NCI-H1694 (cell line): Measurements from ENCODE around the gene SLC25A5.
"Not testable (repeated sequence)": the region's sequence is repeated elsewhere in the genome, so short reads cannot be mapped to it uniquely, and the experiment has no call there.

Source experiments
- DNase-seq: peaks from one replicate; lab custom pipeline; 2025; lab: John Stamatoyannopoulos, UW

Gene SLC25A5

GRCh38 chrX:119467842-119468550, at the start of gene SLC25A5:
Gene SLC25A5, plus strand, starts transcription at chrX:119468444. Its CDS starts 72 bp downstream, at chrX:119468516.
- DNase-seq, result peak; percentile 54

GRCh38 chrX:119419146-119419545, 49.1 kb upstream of the SLC25A5 start:
- DNase-seq, result no peak

GRCh38 chrX:119419898-119420297, 48.3 kb upstream of the SLC25A5 start:
- DNase-seq, result no peak

GRCh38 chrX:119421016-119421705, 47.1 kb upstream of the SLC25A5 start:
- DNase-seq, result no peak

- DNase-seq, result no peak
These were observed 44.6 kb upstream of the SLC25A5 start for GRCh38 chrX:119423631-119424030.

GRCh38 chrX:119424999-119425398, 43.2 kb upstream of the SLC25A5 start:
- DNase-seq, result no peak

- DNase-seq, result no peak
These were observed 41.0 kb upstream of the SLC25A5 start for GRCh38 chrX:119427024-119427794.

- no peak for DNase-seq
These were observed 40.5 kb upstream of the SLC25A5 start for GRCh38 chrX:119427795-119428185.

GRCh38 chrX:119429471-119429870, 38.8 kb upstream of the SLC25A5 start:
- no peak for DNase-seq

- DNase-seq, result not testable (repeated sequence)
These were observed 26.9 kb upstream of the SLC25A5 start for GRCh38 chrX:119441295-119441694.

- no peak for DNase-seq
These were observed 26.0 kb upstream of the SLC25A5 start for GRCh38 chrX:119442286-119442685.

- DNase-seq, result no peak
These were observed 15.0 kb upstream of the SLC25A5 start for GRCh38 chrX:119453202-119453601.

GRCh38 chrX:119455264-119455663, 13.0 kb upstream of the SLC25A5 start:
- no peak for DNase-seq

- DNase-seq, result no peak
These were observed 9.1 kb upstream of the SLC25A5 start for GRCh38 chrX:119459181-119459580.

- DNase-seq, result no peak
These were observed 2.7 kb upstream of the SLC25A5 start for GRCh38 chrX:119465555-119465954.

GRCh38 chrX:119466970-119467369, 1.3 kb upstream of the SLC25A5 start:
- DNase-seq, result no peak

GRCh38 chrX:119467433-119467832, 811 bp upstream of the SLC25A5 start:
- no peak for DNase-seq

- peak; percentile 46 for DNase-seq
These were observed 488 bp downstream of the SLC25A5 start for GRCh38 chrX:119468551-119469312.

- no peak for DNase-seq
These were observed 1.0 kb downstream of the SLC25A5 start for GRCh38 chrX:119469313-119469635.

- DNase-seq, result no peak
These were observed 6.6 kb downstream of the SLC25A5 start for GRCh38 chrX:119474615-119475388.

- DNase-seq, result no peak
These were observed 7.3 kb downstream of the SLC25A5 start for GRCh38 chrX:119475389-119476101.
